Activated T-helper 1 cell treated with anti-CD3 and anti-CD28 coated beads, Interleukin-2, amount 50 U/mL, for 16 hours (primary cell): ENCODE data around the gene ZNF764.
"Not testable (repeated sequence)": the region's sequence is repeated elsewhere in the genome, so short reads cannot be mapped to it uniquely, and the experiment has no call there.

Source experiments
- DNase-seq, 2 donors: peaks; one replicate each; pipeline ENCODE4 v3.0.0-alpha.2; 2020; ENCODE audit warnings: low read depth in 1 of 2, low spot score in 1 of 2

ZNF764 gene

DNA sequence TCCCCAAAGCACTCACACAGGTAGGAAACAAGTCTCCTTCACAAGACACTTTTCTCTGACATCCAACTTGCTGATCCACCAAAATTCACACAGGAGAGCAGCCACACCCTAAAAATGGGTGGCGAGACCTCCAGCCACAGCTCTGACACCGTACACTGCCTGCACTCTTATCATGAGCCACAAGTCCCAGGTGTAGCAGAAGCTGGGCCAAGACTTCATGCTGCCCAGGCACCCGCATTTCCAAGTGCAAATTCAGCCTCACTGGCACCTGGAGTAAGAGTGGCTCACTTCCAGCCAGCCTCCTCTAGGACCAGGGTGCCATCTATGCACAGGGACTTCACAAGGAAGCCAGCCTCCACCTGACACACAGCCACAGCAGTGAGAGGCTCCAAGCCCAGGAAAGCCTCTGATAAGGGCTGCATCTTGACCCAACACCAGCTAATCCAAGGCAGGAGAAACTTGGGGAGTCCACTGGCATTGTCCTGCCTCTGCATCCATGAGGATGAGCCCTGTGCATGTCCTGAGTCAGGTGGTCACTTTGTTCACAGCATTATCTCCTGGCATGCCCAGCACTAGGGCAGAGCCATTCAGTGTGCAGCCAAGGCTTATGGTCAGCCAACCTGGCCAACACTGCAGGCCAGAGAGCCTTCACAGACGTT, 29.2 kb downstream of the ZNF764 start:
- no peak for DNase-seq

DNA sequence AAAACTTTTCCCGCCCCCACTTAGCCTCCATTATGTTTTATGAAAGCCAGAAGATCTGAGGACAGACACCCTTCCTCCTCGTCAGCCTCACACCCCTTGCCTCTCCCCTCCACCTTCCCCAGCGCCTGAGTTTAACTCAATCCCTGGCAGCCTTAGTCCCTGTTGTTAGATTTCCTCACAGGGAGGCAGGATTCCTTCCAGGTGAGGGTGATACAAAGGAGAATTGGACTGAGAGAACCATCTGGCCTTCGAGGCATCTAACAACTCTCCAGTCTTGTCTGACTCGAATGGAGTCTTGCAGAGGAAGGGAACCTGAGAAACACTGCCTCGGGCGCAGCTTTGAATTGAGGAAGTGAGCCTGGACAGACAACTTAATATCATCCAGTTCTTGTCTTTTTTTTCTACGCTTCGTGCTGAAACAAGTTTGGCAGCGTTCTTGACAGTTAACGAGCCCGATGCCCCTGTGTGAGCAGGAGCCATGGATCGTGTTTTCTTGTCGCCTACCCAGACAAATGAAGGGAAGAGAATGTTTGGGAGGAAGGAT, 30.5 kb downstream of the ZNF764 start:
- no peak for DNase-seq

DNA sequence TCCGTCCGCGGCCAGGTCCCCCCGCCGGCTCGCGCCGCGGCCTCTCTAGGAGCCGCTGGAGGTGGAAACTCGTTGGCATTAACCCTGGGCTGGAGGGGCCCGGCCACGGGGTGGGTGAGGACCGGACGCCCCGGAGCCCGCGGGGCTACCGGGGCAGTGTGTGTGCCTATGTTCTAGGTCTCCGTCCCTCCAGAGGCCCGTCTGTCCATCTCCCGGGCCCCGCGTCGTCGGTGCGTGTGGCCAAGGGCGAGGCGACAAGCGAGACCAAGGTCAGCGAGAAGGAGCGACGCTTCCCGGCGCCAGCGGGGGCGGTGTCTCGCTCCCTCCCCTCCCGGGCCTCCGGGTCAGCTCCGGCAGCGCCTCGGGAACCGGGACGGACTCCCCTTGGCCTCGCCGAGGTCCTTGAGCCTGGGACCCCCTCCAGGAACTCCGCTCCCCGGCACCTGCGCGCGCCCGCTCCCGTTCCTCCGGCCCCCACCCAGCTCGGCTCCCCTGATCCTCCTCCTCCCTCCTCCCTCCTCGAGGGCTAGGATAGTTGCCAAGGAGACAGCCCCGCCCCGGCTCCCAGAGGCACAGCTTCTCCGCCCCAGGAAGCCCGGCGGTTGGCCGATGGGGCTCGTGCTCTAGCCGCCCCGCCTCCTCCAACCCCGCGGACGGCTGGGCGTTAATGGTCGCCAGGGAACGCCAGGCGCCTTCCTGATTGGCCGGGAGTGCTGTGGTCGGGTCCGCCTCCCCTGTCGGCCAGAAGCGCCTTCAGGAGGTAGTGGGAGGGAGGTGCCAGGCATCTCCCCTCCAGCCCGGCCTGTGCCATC, 31.1 kb downstream of the ZNF764 start:
- DNase-seq = peak; percentile 77 to 88

DNA sequence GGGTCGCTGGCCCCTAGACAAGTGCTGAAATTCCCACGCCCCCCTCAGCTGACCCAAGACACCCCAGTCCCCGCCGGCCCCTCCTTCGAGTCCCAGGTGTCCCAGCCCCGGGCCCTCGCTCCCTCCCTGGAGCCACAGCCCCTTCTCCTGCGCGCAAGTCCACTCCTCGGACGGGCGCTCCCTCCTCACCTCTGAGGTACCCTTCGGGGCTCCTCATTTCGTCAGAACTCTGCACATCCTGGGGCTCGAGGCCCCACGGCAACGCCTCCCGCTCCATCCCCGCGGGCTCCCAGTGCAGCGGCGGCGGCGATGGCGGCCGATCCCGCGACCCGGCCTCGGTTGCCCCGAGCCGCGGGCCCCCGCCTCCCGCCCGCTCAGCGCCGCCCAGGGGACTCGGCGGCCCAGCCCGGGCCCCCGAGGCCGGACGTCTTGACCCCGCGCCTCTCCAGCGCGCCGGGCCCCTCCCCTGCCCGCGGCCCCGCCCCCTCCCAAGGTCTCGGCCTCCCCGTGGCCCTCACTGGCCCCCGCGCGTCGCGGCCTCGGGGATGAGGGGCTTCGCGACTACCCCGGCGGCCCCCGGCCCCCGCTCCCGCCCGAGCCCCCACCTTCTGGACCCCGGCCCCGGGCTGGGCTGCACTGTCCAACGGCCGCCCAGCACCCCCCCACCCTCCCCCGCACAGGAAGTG, 31.9 kb downstream of the ZNF764 start, which contains the start of gene ZNF768:
Gene ZNF768, minus strand, starts transcription at position 430 of the 686 bp plus-strand sequence. Its CDS starts 153 bp downstream, at position 277.
- no peak for DNase-seq

DNA sequence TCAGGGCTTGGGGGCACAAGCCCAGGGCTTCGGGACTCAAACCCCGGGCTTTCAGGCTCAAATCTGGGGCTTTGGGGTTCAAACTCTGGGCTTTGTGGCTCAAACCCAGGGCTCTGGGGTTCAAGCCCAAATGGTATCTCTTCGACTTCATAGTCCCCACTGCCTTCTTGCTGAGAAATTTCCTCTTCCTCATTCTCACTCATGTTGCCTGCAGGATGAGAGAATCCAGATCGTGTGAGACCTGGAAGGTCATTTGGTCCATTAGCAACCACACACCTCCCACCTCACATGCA, 32.4 kb downstream of the ZNF764 start:
- no peak for DNase-seq

DNA sequence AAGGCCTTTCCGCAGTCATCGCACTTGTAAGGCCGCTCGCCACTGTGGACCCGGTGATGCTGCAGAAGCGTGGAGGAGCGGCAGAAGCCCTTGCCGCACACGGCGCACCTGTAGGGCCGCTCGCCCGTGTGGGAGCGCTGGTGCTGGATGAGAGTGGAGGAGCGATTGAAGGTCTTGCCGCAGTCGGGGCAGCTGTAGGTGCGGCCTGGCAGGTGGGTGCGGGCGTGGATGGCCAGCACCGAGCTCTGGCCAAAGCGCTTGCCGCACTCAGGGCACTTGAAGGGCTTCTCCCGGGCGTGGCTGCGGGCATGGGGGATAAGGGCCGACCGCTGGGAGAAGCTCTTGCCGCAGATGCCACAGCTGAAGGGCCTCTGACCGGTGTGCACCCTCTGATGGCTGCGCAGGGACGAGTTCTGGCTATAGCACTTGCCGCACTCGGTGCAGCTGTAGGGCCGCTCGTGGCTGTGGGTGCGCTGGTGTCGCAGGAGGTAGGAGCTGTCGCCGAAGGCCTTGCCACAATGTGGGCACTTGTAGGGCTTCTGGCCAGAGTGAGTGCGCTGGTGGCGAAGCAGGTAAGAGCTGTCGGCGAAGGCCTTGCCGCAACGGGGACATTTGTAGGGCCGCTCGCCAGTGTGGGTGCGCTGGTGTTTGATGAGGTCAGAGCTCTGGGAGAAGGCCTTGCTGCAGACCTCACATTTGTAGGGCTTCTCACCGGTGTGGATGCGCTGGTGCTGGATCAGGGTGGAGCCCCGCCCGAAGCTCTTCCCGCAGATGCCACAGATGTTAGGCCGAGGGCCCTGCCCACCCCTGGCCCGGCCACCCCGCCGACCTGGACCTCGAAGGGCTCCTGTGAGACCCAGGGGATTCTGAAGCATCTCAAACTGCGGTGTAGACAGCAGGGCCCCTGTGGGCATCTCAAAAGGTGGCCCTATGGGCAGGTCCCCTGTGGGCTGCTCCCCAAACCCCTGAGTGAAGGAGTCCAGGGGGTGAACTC, 33.3 kb downstream of the ZNF764 start:
- no peak for DNase-seq

DNA sequence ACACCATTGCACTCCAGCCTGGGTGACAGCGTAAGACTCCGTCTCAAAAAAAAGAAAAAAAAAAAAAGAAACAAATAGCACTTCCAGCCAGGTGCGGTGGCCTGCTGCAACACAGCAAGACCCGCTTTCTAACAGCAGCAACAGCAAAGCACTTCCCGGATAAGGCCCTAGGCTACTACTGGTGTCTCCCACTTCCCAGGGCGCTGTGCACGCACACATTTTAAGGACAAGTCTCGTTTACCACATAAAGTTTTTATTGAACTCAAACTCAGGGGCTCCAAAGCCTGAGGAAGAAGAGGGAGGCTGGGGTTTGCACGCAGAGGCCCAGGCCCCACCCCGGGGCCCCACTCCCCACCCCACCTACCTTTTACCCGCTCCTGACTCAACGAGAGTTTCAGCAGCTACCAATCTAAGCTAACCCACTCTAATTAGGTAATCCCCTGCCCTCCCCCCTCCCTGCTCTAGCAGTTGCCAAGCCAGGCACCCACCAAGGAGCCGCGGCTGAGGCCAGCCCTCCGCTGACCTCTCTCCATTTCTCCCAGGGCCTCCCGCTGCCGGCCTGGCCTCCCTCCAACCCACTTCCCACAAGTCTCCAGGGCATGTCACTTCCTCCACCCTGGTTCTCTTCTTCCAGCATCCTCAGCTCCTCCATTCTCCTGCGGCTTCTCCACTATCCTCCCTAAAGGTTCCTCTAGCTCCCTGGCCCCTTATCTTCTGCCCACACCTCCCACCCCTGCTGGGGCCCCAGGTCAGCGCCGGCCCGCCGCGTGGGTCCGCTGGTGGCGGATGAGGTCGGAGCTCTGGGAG, 34.2 kb downstream of the ZNF764 start:
- no peak for DNase-seq

DNA sequence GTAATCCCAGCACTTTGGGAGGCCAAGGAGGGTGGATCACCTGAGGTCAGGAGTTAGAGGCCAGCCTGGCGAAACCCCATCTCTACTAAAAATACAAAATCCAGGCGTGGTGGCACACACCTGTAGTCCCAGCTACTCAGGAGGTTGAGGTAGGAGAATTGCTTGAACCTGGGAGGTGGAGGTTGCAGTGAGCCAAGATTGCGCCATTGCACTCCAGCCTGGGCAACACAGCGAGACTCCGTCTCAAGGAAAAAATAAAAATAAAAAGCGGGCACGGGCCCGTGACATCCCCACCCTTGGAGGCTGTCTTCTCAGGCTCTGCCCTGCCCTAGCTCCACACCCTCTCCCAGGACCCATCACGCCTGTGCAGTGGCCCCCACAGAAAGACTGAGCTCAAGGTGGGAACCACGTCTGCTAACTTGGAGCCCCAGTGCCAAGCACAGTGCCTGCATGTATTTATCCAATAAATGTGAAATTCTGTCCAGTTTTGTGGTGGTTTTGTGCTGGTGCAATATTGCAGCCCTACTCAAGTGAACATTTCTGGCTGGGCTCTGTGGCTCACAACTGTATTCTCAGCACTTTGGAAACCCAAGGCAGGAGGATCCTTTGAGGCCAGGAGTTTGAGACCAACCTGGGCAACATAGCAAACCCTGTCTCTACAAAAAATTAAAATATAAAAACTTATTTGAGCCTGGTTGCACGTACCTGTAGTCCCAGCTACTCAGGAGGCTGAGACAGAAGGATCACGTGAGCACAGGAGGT, 35.3 kb downstream of the ZNF764 start:
- DNase-seq = not testable (repeated sequence)

DNA sequence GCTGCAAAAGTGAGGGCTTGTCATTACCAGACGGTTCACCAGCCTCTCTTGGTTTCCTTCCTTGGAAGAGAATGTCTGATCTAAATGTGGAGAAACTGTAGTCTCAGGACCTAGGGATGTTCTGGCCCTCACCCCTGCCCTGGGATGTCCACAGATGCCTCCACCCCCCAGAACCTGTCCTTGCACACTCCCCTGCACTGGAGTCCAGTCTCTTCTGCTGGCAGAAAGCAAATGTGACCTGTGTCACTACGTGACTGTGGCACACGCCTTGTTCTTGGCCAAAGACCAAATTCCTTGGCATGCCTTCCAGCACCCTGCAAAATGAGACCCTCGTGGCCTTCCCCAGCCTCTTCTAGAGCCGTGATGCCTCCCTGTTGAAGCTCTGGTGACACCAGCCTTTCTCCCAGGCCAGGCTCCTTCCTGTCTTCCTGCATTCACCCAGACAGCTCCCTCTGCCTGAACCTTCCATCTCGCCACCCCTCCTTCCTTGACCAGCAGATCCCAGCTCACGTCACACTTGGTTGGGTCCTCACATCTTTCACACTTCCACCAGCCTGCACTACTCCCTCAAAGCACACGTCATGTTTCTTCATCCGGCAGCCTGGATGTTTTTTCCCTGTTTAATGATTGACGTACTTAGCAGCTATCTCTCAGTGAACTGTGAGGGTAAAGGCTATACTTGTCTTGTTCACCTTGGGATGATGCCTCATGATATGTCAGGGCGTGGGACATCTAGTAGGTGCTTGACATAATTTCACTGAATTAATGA, 36.1 kb downstream of the ZNF764 start:
- DNase-seq = no peak

DNA sequence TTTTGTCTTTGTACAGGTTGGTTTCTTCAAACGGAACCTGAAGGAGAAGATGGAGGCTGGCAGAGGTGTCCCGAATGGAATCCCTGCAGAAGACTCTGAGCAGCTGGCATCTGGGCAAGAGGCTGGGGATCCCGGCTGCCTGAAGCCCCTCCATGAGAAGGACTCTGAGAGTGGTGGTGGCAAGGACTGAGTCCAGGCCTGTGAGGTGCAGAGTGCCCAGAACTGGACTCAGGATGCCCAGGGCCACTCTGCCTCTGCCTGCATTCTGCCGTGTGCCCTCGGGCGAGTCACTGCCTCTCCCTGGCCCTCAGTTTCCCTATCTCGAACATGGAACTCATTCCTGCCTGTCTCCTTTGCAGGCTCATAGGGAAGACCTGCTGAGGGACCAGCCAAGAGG, 36.7 kb downstream of the ZNF764 start:
- no peak for DNase-seq

DNA sequence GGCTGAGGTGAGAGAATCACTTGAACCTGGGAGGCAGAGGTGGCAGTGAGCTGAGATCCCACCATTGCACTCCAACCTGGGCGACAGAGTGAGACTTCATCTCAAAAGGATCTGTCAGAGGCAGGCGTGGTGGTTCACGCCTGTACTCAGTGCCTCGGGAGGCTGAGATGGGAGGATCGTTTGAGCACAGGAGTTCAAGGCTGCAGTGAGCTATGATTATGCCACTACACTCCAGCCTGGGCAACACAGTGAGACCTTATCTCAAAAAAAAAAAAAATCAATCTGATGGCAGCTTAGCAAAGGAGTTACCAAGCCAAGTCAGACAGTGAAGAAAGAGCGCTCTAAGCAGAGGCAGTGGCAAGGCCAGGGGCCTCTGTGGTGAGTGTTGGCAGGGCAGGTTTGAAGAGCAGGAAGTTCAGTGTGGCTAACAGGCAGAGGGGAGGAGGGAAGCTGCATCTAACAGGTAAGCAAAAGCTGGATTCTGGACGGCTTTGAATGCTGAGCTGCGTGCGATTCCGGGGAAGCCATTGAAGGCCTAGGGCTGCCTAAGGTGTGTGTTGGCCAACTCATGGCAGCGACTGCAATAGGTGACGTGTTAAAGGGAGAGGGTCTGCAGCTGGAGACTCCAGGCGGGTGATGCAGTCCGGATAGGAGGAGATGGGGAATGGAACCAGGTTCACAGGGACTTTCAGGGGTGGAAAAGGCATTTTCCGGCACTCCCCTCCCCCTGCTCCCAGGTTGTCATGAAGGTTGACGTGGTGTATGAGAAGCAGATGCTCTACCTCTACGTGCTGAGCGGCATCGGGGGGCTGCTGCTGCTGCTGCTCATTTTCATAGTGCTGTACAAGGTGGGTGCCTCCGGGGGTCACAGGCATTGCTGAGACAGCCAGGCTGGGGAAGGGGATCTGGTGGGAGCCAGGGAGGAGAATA, 38.8 kb downstream of the ZNF764 start:
- DNase-seq = no peak

DNA sequence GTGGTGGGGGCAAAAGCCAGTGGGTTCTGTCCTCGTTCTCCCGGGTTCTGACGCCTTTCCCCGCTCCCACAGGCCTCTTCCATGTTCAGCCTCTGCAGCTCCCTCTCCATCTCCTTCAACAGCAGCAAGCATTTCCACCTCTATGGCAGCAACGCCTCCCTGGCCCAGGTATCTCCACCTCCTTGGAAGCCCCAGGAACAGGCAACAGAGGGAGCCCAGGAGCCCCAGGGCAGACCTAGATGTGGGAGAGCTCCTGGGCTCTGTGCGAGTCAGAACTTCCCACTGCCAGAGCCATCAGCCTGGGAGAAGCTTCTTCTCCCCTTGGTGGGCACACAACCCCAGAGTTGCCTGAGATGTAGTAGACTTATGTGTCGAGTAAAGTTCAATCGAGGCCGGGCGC, 39.6 kb downstream of the ZNF764 start:
- no peak for DNase-seq

DNA sequence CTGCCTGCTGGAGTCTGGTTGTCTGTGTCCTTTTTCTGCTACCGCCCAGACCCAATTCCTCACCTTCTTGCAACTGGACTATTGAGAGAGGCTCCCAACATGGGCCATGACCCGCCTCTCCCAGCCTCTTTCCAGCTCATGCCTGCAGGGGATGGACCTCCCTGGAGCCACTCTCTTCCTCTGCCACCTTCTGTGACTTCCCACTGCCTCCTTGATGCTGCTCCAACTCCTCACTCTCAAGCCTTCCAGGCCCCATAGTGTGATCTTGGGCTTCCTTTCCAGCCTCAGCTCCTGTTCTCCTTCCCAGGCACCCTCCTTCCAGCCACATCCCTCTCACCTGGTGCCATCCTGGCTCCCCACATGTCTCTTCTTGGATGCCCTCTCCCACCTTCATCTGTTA, 42.9 kb downstream of the ZNF764 start:
- no peak for DNase-seq

DNA sequence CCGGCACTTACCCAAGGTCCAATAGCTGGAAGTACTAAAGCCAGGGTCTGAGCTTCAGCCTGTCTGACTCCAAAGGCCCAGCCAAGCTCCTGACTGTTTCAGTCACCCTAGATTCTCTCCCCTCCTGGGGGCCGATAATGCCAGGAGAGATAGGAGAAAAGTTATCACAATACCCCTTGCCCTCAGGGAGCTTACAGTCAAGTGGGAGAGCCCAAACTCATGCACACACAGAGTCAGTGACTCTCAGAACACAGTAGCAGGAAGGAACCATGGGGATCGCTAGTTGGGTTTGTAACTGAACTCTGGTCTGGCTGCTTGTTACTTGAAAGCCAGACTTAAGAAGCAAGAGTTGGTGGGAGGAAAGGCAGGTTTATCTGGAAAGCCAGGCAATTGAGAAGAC, 46.7 kb downstream of the ZNF764 start:
- DNase-seq = no peak

DNA sequence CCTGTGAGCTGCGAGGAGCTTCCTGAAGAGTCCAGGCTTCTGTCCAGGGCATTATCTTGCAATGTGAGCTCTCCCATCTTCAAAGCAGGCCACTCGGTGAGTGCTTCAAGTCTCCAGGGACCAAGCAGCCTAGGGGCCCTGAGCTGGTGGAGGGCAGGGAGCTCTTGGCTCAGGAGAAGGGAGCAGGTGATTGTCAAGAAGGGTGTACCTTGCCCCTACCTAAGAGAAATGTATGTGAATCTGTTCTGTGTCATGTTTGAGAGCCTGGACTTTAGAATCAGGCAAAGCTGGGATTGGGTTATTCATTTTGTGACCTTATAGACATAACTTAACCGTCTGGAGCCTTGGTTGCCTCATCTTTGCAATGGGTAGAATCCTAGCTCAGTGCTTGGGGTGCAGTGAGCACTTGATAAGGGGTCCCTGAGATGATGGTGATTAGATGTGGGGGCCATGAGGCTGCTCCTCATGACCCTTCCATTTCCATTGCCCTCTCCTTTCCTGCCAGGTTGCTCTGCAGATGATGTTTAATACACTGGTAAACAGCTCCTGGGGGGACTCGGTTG, 47.7 kb downstream of the ZNF764 start:
- no peak for DNase-seq

DNA sequence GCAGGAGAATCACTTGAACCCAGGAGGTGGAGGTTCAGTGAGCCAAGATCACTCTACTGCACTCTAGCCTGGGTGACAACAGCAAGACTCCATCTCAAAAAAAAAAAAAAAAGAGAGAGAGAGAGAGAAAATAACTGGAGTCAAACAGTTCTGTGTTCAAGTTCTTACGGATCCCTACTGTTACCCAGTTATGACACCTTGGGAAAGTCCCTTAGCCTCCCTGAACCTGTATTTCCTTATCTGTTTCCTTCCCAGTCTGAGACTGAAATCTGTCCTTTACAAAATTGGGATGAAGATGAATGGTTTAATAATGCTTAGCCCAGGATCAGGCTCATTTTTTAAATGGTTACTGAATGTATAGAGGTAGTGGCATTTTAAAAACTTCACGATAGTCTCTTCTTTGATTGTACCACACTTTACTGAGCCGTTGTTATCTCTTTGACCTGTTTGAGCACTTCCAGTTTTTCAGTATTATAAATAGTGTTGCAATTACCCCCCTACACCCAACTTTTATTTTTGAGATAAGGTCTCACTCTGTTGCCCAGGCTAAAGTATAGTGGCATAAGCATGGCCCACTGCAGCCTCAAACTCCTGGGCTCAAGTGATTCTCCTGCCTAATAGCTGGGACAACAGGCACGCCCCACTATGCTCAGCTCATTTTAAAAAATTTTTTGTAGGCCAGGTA, 49.0 kb downstream of the ZNF764 start:
- DNase-seq = no peak
